Measurements from ENCODE around the gene MAGEB3.

DNA sequence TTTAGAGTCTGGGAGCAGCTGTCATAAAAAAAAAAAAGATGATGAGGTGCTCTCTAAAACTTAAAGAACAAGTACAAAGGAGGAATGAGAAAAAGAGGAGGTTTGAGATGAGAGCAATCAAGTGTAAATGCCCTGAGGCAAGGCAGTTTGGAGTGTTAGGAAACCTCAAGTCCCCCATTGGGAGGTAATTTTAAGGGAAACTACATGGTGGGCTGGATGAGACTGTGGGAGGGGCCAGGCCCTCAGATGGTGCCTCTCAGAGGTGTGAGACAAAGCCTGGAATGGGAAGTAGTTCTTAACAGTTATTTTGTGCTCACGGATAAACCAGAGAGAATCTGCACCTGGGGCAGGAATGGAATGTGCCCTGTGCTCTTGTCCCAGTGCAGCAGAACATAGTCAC, 1.9 kb upstream of the MAGEB3 start:
- TF ChIP-seq, protein P1, sequence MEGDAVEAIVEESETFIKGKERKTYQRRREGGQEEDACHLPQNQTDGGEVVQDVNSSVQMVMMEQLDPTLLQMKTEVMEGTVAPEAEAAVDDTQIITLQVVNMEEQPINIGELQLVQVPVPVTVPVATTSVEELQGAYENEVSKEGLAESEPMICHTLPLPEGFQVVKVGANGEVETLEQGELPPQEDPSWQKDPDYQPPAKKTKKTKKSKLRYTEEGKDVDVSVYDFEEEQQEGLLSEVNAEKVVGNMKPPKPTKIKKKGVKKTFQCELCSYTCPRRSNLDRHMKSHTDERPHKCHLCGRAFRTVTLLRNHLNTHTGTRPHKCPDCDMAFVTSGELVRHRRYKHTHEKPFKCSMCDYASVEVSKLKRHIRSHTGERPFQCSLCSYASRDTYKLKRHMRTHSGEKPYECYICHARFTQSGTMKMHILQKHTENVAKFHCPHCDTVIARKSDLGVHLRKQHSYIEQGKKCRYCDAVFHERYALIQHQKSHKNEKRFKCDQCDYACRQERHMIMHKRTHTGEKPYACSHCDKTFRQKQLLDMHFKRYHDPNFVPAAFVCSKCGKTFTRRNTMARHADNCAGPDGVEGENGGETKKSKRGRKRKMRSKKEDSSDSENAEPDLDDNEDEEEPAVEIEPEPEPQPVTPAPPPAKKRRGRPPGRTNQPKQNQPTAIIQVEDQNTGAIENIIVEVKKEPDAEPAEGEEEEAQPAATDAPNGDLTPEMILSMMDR (IDR thresholded peaks at IDR 0.05; ENCODE audit: low read depth, low read length, missing input control): no peak
- TF ChIP-seq YY1 (IDR thresholded peaks at IDR 0.05) (no peak), RAD21 (IDR thresholded peaks at IDR 0.05) (no peak), JUND (IDR thresholded peaks at IDR 0.05) (no peak)
- TF ChIP-seq, protein P2, sequence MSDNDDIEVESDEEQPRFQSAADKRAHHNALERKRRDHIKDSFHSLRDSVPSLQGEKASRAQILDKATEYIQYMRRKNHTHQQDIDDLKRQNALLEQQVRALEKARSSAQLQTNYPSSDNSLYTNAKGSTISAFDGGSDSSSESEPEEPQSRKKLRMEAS (IDR thresholded peaks at IDR 0.05): no peak
- TF ChIP-seq, protein P3, sequence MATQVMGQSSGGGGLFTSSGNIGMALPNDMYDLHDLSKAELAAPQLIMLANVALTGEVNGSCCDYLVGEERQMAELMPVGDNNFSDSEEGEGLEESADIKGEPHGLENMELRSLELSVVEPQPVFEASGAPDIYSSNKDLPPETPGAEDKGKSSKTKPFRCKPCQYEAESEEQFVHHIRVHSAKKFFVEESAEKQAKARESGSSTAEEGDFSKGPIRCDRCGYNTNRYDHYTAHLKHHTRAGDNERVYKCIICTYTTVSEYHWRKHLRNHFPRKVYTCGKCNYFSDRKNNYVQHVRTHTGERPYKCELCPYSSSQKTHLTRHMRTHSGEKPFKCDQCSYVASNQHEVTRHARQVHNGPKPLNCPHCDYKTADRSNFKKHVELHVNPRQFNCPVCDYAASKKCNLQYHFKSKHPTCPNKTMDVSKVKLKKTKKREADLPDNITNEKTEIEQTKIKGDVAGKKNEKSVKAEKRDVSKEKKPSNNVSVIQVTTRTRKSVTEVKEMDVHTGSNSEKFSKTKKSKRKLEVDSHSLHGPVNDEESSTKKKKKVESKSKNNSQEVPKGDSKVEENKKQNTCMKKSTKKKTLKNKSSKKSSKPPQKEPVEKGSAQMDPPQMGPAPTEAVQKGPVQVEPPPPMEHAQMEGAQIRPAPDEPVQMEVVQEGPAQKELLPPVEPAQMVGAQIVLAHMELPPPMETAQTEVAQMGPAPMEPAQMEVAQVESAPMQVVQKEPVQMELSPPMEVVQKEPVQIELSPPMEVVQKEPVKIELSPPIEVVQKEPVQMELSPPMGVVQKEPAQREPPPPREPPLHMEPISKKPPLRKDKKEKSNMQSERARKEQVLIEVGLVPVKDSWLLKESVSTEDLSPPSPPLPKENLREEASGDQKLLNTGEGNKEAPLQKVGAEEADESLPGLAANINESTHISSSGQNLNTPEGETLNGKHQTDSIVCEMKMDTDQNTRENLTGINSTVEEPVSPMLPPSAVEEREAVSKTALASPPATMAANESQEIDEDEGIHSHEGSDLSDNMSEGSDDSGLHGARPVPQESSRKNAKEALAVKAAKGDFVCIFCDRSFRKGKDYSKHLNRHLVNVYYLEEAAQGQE (IDR thresholded peaks at IDR 0.05): no peak

All from liver (tissue), 3 donors.